Ecto neural progenitor cell (in vitro differentiated cells): Measurements from ENCODE around the gene LETM1.
"Not testable (repeated sequence)": the region's sequence is repeated elsewhere in the genome, so short reads cannot be mapped to it uniquely, and the experiment has no call there.

Experiments
- DNase-seq: peaks from one replicate; pipeline ENCODE4 v3.0.0-alpha.2; 2018; ENCODE audit warnings: low spot score

LETM1 gene

DNA sequence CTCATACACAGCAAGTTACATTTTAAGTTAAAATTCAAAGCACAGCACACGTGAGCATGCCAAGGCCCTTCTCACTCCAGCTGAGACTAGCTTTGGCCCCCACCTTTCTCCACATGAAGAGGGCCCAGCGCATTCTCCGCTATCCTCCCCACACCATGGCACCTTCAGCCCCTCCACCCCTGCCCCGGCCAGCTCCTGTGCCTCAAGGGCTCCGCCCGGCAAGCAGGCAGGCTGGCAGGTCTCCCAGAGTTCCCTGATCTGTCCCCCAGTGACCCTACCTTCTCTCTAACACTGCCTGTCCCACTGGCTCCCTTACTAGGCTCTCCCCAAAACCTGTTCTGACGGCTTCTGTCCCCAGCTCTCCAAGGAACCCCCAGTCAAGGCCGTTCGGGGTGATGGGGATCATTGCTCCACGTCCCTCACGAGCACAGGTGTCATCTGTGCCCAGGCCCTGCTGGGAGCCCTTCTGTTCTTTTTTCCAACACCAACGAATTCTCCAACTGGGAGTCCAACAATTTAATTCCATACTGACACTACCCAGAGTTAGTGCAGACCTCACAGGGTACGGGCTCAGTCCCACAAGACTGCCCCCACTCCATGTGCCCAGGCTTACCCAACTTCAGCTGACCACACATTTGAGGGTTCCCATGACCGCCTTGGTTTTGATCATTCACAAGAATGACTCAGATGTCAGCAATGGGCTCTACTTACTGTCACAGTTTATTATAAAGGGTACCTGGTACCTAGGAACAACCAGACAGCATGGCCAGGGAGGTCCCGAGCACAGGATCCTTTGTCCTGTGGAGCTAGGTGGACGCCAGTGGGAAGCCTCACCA is 4.2 kb downstream of the LETM1 start:
- DNase-seq: no peak

DNA sequence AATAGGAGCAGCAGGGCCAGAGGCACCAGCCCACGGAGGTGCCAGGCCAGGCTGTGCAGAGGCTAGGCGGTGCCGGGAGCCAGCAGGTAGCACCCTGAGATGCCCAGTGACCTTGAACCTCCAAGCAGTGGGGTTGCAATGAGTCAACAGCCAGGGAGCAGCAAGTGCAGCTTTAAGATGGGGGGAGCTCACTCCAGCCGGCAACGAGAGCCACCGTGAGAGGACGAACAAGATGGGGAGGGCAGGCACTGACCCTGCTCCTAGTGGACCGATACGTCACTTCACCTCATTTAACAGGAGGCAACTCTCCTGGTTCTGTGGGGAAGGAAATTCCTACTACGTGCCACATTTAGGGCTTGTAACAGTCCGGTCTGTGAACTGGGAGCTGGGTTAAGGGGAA is 4.8 kb downstream of the LETM1 start:
- DNase-seq: no peak

DNA sequence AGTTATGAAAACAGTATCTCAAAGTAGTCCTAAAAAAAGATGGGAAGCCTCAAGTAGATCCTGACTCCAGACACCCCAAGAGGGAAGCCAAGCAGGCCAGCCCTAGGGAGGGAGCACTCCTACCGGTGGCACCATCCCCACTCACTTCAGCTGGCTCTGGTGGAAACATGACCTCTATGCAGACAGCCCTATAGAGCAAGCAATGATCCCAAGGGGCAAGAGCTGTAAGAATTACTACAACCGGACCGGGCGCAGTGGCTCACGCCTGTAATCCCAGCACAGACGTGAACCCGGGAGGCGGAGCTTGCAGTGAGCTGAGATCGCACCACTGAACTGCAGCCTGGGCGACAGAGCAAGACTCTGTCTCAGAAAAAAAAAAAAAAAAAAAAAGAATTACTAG is 5.7 kb downstream of the LETM1 start:
- no peak for DNase-seq

DNA sequence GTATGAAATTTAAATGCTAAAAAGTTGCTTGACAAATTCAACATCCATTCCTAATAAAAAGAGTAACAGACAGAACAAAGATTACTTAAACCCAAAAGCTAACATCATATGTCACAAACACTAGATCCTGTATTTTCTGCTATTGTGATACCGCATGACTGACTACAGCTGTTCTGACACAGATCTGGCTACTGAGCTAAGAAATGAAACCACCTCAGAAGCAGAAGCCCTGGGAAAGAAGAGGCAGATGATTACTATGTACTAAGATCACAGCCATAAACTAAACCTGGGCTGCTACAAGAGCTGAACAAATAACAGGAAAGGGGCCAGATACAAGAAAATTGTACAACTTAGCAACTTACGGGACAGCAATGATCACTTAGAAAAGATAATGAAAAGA is 9.4 kb downstream of the LETM1 start:
- DNase-seq: no peak

DNA sequence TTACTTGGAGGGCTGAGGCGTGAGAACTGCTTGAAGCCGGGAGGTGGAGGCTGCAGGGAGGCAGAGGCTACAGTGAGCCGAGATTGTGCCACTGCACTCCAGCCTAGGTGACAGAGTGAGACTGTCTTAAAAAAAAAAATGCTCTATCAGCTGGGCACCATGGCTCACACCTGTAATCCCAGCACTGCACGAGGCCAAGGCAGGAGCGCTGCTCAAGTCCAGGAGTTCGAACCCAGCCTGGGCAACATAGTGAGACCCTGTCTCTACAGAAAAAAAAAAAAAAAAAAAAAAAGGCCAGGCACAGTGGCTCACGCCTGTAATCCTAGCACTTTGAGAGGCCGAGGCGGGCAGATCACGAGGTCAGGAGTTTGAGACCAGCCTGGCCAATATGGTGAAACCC is 11.3 kb downstream of the LETM1 start:
- DNase-seq: not testable (repeated sequence)

DNA sequence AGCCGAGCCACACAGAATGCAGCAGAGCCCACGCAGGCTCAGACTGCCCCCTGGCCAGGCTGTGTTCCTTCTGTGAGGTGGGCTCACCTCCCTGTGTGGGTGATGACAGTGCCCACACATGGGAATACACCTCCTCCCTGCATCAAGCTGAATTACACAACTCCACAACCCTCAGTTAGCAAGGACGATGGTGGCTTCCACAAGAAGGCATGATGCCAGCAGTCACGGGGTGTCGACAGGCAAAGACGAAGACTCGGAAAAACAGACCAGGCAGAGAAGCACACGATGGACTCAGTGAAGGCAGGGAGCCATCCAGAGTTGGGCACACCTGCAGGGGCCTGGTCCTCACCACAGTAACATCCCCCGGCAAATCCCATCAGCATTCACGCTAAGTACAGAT is 12.1 kb downstream of the LETM1 start:
- DNase-seq: no peak

DNA sequence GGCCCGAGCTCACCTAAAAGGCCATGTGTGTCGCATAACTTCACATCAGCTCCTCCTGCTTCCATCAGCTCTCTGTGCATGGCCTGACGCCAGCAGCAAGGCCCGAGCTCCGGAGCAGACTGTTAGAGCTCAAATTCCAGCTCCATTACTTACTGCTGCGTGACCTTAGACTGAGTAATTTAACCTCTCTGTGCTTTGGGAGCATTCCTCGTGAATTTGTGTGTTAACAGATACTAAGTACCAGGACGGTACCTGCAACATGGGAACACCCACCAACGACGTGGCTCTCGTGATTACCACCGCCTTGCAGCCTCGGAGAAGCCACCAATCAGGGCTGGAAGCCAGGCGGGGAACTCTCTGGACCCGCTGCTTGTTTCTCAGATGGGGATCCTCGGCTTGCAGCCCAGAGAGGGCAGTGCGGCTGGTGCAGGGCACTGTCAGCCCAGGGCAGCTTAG is 12.9 kb downstream of the LETM1 start:
- no peak for DNase-seq

DNA sequence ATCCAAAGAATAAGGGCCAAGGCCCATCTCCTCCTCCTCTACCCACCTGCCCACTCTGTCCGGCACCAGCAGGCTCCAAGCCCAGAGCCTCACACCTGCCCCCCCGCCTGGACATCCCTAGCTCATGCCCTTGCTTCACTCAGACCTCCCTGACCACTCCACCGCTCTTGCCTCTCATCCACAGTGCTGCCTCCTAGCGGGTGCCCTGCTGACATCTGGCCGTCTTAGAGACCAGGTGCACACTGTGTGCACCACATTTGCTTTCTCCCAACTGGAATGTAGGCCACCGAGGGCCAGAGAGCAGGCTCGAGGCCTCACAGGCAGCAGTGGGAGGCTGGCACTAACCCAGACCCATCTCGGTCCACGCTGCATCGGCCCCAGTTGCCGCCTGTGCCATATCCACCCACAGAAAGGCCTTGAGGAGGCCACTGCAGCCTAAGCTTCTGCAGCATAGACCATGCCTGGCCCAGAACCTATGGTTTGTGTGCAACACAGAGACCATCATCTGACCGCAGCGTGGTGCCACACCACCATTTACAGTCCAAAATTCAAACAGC is 13.5 kb downstream of the LETM1 start:
- no peak for DNase-seq

DNA sequence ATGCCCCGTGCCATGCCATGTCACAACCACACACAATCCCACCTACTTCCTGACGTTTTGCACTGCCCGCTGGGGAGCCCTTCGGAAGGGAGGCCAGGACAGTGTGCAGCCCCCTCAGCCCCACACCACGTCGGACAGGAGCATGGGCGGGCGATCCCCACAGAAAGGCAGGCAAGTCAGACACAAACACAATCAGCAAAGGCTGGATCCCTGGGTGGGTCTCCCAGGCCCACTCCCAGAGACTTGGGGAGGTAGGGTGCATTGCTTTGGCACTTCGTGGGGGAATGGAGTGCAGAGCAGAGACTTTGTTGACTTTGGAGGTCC is 14.1 kb downstream of the LETM1 start:
- no peak for DNase-seq

DNA sequence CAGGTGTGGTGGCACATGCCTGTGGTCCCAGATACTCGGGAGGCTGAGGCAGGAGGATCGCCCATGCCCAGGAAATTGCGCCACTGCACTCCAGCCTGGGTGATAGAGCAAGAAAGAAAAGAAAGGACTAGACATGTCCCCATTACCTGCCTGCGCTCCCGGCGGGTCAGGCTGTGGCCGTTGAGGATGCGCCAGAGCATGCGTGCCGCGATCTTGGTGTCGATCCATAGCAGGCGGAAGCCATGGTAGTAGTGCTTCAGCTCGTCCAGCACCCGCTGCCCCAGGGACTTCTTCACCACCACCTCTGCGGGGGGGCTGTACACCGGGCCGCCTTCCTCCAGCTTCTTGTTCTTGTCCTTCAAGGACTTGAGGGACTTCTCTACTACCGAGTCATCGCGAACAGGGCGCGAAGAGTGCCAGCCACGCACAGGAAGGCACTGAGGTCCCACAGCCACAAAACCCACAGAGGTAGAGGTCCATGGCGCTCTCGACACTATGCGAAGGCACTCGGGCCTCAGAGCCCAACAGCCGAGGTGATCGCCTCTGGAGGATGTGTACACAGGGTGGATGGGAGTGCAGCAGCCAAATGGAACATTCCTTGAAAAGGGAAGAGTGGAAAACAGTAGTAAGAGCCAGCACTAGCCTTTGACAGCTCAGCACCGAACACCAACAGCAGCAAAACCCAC is 14.6 kb downstream of the LETM1 start:
- no peak for DNase-seq

DNA sequence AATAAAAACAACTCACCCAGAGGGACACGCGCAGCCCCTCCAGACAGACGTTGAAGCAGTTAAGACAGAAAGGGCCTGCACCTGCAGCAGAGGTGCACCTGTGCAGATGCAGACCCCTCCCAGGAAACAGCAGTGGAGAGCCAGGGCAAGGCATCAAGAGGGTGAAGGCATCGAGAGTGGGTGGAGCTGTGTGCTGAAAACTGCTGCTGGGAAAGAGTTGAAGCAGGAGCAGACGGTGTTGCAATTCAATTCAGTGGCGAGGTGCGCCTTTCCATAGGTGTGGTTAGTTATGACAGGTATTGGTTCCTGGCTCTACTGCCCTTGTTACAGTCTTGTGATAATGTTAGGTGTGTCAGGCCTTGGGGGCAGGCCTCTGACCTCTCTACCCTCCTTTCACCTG is 16.7 kb downstream of the LETM1 start:
- DNase-seq: no peak

DNA sequence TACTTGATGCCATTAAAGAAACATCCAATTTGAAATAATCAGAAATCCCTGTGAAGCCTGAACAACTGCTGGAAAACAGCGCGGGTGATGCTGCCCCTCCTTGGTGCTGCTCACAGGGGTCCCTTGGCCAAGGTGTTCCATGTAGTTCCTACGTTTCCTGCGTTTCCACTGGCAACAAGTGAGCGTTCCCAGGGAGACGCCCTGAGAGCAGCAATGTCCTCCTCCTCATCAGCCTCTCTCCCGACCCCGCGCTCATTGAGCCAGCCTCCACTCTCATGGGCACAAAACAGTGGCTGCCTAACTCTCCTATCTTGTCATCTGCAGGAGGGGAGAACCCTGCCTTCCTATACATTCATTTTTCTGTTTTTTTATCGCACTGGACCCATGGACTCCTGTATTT is 18.9 kb downstream of the LETM1 start:
- no peak for DNase-seq

DNA sequence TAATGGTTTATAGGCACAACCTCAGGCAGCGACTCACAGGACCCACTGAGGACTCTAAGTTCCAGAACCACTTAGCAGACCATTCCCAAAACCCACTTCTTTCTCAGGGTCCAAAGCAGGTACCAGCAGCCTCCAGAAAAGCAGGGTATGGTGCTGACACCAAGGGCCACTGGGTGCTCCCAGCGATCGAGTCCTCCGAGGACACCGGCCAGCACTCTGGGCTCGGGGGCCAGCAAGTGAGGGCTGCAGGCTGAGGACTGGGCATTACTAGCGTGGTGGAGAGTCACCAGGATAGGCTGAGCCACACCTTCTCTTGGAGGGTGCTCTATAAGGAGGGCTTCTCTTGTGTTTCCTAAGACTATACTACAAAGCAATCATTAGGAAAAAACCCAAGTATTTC is 19.3 kb downstream of the LETM1 start:
- DNase-seq: no peak

DNA sequence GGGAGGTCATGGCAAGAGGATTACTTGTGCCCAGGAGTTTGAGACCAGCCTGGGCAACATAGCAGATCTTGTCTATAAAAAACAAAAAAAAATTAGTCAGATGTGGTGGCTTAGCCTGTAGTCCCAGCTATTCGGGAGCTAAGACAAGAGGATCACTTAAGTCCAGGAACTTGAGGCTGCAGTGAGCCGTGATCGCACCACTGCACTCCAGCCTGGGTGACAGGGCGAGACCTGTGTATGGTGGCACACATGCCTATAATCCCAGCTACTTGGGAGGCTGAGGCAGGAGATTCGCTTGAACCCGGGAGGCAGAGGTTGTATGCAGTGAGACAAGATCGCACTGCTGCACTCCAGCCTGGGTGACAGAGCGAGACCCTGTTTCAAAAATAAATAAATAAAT is 20.1 kb downstream of the LETM1 start:
- not testable (repeated sequence) for DNase-seq

DNA sequence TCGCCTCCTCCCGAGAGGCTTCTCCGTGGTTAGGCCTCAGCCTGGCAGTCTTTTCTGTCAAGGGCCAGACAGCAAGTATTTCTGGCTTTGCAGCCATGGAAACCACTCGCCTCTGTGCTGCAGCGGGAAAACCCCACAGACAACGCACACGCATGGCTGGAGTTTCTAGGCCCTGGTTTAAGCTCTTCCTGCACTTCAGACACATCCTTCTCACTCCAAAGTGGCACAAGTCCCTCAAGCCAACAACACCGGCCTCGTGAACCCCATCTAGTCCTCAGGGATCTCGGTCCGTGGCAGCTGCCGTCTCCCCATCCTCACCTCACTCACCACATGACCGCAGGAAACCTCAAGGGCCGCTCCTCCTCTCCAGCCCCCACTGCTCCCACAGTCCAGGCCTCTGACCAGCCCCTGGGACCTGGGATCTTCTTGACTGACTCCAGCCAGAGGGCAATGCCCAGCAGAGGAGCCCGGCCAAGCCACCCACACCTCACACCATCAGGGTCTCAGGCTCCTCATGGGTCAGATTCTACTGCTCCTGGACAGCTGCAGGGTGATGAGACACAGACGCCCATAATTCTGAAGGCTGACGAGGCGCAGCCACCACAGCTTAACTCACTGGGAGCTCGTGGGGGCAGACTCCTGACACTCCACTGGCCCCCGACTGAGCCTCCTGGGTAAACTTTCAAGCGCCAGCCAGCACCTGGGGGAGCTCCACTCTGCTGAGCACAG is 21.7 kb downstream of the LETM1 start:
- DNase-seq: no peak

DNA sequence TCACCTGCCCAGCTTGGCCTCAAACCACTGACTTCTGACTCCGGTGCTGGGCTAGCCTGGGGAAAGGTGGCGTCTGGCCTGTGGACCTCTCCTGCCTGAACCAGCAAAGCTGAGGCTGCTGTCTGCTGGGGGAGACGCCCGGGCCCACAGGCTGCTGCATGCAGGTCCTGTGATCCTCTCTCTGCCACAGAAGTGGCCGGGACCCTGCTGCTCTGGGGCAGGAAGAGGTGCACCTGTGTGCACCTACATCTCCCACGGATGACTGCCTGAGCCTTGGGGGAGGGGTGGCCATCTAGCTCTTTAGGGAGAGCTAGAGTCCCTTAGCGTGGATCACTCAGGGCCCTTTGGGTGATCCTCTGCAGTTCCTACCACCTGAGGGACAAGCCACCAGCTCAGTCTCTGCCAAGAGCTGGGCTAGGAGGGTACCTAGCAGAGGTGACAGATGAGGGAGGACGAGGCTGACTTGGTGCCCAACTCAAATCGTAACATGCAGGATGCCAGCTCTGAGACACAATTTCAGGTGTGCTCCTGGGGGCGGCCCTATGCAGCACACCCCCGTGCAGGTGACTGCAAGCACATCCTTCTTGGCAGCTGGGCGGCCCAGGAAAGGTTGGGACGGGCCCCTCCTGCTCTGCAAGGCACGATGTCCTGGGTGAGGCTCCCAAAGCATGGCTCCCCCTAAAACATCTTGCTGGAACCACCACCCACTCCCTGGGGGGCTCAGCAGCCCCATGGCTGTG is 22.5 kb downstream of the LETM1 start:
- no peak for DNase-seq

DNA sequence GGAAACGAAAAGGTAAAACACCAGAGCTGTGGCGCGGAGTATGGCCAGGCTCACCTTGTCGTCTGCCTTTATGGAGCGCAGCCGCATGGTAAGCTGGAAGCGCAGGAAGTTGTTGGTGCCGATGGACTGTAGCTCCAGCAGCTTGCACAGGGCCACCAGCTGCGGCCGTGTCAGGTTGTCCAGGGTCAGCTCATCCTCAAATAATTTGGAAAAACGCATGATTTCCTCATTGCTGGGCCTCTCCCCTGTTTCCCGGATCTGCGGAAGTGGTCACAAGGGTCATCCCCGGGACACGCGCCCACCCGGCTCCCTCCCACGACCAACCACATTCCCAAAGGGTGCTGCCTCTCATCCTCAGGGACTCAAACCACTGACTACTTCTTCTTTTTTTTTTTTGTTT is 23.3 kb downstream of the LETM1 start:
- no peak for DNase-seq

DNA sequence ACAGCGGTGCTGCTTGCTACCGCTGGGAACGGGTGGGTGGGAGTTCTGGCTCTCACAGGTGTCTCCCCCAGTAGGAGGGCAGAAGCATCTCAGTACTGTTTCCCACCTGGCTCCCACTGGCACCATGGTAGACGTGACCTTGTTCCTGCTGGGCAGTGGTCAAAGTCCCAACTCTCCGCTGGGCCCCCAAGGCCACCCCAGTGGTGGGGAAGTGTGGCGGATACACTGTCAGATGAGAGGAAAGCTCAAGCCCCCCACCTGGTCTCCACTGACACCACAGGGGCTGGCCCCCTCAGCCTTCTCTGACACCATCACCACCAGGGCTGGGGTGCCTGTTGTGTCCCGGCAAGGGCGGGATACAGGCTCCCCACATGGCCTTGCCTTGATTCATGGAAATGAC is 24.6 kb downstream of the LETM1 start:
- no peak for DNase-seq

DNA sequence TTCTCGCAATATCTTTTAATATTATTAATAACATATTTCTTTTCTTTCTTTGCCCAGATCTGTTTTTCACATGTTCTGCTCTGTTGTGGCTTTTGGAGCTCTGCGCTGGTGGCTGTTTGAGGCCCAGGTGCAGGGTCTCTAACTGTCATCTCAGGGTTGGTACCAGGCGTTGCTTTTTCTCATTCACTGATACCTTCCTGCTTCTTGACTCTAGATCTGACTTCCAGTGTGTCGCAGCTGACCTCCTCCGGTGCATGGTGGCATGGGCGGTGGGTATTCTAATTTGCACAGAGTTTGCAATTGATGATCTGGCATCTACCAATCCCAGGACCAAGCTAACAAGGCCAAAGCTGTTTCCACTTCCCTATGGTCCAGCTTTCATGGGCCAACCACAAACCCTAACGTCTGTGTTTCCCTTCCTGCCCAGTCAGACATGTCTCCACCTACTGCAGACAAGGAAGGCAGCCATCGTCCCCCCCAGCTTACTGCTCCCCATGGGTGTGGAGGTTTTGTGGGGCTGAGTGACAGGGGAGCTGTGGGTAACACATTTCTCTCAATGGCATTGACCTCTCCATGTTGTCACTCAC is 25.2 kb downstream of the LETM1 start:
- no peak for DNase-seq

DNA sequence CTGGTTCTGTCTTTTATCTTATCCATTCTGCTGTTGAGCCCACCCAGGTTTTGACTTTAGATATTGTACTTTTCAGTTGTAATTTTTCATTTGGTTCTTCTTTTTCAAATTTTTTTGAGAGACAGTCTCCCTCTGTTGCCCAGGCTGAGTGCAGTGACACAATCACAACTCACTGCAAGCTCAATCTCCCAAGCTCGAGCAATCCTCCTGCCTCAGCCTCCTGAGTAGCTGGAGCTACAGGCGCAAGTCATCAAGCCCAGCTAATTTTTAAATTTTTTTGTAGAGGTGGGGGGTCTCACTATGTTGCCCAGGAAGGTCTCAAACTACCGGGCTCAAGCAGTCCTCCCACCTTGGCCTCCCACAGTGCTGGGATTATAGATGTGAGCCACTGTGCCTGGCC is 25.7 kb downstream of the LETM1 start:
- no peak for DNase-seq

DNA sequence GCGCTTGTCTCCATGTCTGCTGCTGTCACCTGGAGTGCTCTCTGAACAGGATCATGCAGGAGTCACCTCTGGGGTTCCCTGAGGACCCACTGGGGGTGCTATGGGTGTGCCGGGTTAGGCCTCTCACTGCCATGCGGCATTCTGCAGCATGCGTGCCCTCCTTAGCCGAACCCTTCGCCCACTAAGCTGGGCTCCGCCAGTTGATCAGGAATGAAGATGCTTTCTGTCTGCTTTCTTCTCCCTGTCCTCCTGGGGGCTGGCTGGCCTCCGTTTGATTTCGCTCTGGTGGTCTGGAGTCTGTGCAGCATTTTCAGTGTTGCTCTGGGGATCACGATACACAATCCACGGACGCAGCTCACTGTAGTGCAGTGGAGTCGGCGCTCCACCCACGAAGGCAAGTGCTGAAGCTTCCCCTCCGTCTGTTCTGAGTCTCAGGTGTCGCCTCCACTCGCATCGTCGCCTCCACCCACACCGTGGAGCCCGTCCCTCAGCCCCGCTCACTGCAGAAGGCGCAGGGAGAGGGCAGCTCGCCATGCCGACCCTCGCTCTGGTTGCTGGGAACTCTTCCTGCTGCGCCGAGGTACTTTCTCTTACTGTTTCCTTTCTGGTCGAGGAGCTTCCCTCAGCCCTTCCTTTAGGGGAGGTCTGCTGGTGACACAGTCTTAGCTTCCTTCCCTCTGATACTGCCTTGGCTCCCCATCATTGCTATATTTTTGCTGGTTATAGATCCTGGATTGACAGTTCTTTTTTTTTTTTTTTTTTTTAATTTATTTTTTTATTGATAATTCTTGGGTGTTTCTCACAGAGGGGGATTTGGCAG is 29.2 kb downstream of the LETM1 start:
- no peak for DNase-seq
